HFFc6 (cell line): ENCODE data around the gene SPTB. TPM values are rescaled to one million over a fixed set of nuclear protein-coding genes. Genes with fewer than 3 reads are reported as not detected.

Experiments used
- DNase-seq: peaks from one replicate; pipeline ENCODE4 v3.0.0-alpha.2; 2018
- H3K27ac Mint-ChIP-seq: 2 replicates; pipeline ENCODE4 v1.8.0; 2020; ENCODE audit warnings: mild to moderate bottlenecking, mixed read lengths
- H3K27me3 Mint-ChIP-seq: 2 replicates; pipeline ENCODE4 v1.8.0; 2021; ENCODE audit warnings: mild to moderate bottlenecking, moderate library complexity, mixed read lengths; ENCODE audit not compliant: insufficient read depth
- H3K36me3 Mint-ChIP-seq: 2 replicates; pipeline ENCODE4 v1.8.0; 2021; ENCODE audit warnings: low read depth, mixed read lengths
- H3K4me1 Mint-ChIP-seq: 2 replicates; pipeline ENCODE4 v1.8.0; 2020; ENCODE audit warnings: low read depth, mixed read lengths
- H3K4me3 Mint-ChIP-seq: 2 replicates; pipeline ENCODE4 v1.8.0; 2020; ENCODE audit warnings: mild to moderate bottlenecking, moderate library complexity, mixed read lengths
- H3K9me3 Mint-ChIP-seq: 2 replicates; pipeline ENCODE4 v1.8.0; 2020; ENCODE audit warnings: mild to moderate bottlenecking, mixed read lengths
- total RNA-seq, 6 experiments: library from RNA; stranded (reverse); fragmentation: NEBNext Ultra II Directional; extraction: Animal tissue kit (Norgen Biotek cat#: 25700); gene quantifications; 2 replicates in 1 of 6; 3 replicates in 5 of 6; pipeline ENCODE4 v1.2.3, GENCODE V29; 2021
- TF ChIP-seq, protein P1 (sequence below): fragments of 200-600 bp; sonication (generic); IDR thresholded peaks from 2 replicates; pipeline ENCODE4 v1.5.0; 2021; ENCODE audit warnings: antibody characterized with exemption, mild to moderate bottlenecking

Gene SPTB
- total RNA-seq, 6 experiments from 2014 or later, result 0.58 to 1.1 (median 0.72) TPM

DNA sequence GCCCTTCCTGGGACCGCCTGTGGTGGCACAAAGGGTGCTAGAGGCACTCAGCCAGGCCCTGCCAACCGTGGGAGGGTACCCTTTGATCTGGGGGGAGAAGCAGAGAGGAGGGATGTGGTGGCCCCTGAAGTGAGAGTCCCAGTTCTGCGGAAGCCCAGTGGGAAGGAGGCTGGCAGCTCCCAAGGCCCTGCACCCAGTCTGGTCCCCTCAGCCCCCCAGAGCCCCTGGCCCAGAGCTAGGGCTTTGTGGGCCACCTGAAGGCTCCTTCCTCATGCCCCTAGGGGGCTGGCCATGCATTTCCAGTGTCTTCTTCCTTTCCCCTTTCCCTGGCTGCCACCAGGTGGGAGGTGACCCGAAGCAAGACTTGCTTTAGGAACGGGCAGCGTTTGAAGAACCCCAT is 131.2 kb downstream of the SPTB start:
- Mint-ChIP-seq H3K27me3 (peaks cover 1% of the 10 kb centered on the region), H3K4me1 (peaks cover 14% of the 10 kb centered on the region), H3K9me3 (no peaks in the 10 kb centered on the region), H3K36me3 (peaks cover 5% of the 10 kb centered on the region), H3K4me3 (no peak overlapping the region), H3K27ac (no peak overlapping the region)
- DNase-seq, result no peak
- TF ChIP-seq, protein P1, sequence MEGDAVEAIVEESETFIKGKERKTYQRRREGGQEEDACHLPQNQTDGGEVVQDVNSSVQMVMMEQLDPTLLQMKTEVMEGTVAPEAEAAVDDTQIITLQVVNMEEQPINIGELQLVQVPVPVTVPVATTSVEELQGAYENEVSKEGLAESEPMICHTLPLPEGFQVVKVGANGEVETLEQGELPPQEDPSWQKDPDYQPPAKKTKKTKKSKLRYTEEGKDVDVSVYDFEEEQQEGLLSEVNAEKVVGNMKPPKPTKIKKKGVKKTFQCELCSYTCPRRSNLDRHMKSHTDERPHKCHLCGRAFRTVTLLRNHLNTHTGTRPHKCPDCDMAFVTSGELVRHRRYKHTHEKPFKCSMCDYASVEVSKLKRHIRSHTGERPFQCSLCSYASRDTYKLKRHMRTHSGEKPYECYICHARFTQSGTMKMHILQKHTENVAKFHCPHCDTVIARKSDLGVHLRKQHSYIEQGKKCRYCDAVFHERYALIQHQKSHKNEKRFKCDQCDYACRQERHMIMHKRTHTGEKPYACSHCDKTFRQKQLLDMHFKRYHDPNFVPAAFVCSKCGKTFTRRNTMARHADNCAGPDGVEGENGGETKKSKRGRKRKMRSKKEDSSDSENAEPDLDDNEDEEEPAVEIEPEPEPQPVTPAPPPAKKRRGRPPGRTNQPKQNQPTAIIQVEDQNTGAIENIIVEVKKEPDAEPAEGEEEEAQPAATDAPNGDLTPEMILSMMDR, result no peak

DNA sequence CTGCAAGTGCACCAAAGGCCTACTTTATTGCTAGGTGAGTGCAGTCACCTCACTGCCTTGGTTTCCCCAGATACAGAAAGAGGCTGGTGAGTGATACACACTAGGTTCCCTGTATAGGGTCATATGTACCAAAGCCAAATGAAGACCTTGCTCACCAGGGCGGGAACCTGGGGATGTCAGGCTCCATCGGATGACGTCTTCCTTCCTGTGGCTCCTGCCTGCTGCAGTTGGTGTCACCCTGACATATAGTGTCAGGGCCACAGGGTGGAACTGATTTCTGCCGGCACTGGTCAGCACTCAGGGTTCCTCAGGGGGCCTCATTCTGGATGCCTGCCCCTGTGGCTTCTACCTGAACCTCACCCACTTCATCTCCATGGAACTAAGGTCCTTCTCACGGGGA is 132.4 kb downstream of the SPTB start:
- TF ChIP-seq, protein P1, result no peak
- H3K9me3 Mint-ChIP-seq, result no peaks in the 10 kb centered on the region
- H3K4me3 Mint-ChIP-seq, result no peak overlapping the region
- H3K27ac Mint-ChIP-seq, result no peak overlapping the region
- H3K4me1 Mint-ChIP-seq, result peaks cover 14% of the 10 kb centered on the region
- peaks cover 10% of the 10 kb centered on the region for H3K36me3 Mint-ChIP-seq
- DNase-seq, result no peak
- H3K27me3 Mint-ChIP-seq, result peaks cover 1% of the 10 kb centered on the region

DNA sequence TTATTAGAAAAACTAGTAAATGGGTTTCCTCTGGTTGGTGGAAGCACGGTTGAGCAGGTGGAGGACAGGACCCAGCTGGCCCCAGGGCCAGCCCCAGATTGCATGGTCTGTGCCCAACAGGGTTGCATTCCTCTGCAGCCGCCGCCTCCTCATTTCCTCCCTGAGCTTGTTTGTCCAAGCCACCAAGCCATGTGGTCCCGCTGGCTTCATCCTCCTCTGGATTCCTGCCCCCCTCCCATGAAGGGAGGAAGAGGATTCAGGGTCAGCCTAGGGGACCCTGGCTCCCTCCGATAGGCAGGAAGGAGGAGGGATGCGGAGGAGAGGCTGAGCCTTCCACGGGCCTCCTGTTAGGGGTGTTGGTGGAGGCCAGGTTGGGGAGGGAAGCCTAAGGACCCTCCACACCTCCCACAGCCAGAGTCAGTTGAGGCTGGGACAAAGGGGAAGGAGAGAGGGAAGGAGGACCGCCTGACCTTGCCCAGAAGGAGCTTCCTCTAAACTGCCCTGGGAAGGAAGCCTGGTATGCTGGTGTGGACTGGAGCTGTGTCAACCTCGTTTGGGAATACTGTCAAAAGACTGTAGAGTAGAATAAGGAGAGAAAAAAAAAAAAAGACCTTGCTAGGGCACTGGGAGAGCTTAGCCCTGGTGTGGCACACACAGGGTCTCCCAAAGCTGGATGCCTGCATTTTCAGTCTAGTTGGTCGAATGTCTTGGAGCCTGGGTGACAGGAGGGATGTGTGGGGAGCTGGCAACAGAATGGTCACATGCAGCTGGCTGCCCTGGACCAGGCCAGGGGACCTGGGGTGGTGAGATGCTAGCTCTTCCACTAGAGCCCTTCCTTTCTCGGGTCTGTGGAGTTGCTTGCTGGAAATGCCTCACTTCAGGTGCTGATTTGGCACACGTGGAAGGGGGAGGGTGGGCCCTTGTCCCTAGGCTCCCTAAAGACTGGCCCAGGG is 133.1 kb downstream of the SPTB start:
- Mint-ChIP-seq H3K9me3 (no peaks in the 10 kb centered on the region), H3K4me1 (peaks cover 14% of the 10 kb centered on the region), H3K36me3 (peaks cover 17% of the 10 kb centered on the region), H3K27ac (no peak overlapping the region), H3K4me3 (no peak overlapping the region), H3K27me3 (peaks cover 1% of the 10 kb centered on the region)
- no peak for DNase-seq
- TF ChIP-seq, protein P1, result no peak

DNA sequence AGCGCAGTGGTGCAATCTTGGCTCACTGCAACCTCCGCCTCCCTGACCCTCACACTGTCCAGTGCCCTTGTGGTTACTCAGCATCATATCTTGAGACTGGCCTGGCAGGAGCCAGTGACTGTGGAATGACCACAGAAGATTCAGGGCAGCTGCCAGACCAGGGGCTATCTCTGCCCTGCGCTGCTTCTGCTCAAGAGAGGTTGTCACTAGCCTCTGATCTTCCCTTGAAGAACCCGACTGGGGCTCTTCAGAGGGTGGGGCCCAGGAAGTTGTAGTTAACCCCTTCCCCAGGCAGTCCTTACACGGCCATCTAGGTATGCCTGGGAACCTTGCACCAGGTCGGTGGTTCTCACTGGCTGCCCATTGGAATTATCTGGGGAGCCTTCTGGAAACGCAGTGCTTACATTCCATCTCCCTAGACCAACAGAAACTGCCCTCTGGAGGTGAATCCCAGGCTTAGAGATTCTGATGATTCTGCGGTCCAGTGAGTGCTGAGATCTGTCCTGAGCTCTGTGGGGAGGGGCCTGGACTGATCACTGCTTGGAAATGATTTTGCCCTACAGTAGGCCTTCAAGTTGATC is 134.1 kb downstream of the SPTB start:
- Mint-ChIP-seq H3K27me3 (peaks cover 1% of the 10 kb centered on the region), H3K27ac (no peak overlapping the region), H3K9me3 (no peaks in the 10 kb centered on the region), H3K4me1 (peaks cover 14% of the 10 kb centered on the region), H3K36me3 (peaks cover 23% of the 10 kb centered on the region), H3K4me3 (no peak overlapping the region)
- TF ChIP-seq, protein P1, result no peak; the same call in 1 of the 2 replicates
- peak; percentile 23 for DNase-seq

DNA sequence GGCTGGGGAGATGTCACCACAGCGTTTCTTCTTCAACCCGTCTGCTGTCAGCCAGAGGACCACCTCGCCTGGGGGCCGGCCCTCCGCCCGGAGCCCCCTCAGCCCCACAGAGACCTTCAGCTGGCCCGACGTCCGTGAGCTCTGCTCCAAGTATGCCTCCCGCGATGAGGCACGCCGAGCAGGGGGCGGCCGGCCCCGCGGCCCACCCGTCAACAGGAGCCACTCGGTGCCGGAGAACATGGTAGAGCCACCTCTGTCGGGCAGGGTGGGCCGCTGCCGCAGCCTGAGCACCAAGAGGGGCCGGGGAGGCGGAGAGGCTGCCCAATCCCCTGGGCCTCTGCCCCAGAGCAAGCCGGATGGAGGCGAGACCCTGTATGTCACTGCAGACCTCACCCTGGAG is 136.6 kb downstream of the SPTB start:
- Mint-ChIP-seq H3K36me3 (peaks cover 23% of the 10 kb centered on the region), H3K27ac (no peak overlapping the region), H3K9me3 (no peaks in the 10 kb centered on the region), H3K4me3 (no peak overlapping the region), H3K27me3 (peaks cover 1% of the 10 kb centered on the region), H3K4me1 (peaks cover 14% of the 10 kb centered on the region)
- TF ChIP-seq, protein P1, result no peak
- no peak for DNase-seq
